HK-2 (cell line): ENCODE measurements around the gene BCL2.
"Not testable (repeated sequence)": the region's sequence is repeated elsewhere in the genome, so short reads cannot be mapped to it uniquely, and the experiment has no call there.

Experiments used
- DNase-seq: peaks from one replicate; pipeline ENCODE4 v3.0.0-alpha.2; 2018; ENCODE audit not compliant: unreplicated experiment

BCL2 gene

DNA sequence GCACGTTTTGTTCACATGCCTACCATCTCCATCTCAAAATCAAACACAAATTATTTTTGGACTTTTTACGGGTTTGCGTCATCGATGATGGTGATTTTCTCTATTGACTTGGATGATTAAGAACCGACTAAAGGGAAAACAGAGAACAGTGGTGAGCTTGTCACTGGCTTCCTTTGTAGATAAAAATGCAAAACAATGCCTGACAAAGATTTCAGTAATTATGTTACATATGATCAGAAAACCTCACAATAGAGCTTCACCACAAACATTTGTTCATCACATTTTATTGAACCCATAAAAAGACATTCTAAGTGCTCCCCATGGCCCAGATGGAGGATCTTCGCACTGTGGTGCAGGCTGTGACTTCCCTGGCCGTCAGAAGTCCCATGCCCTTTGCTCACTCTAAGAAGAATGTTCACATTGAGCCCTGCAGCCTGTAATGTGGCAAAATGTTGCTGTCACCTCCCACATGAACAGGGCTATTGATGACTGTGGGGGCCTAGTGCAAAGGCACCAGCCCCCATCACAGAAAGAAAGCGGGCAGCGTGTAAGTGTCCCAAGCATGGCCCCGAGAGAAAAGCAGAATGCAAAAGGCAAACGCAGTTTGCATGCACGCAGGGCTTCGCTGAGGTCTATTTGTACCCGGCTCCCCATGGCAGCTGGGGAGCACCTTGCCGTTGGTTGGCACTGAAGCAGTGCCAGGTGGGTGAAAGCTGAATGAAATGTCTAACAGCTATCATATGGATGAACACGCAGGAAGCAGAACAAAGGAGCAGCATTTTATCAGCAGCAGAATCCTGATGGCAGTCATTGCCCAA lies 60.6 kb downstream of the BCL2 start:
- DNase-seq: no peak

DNA sequence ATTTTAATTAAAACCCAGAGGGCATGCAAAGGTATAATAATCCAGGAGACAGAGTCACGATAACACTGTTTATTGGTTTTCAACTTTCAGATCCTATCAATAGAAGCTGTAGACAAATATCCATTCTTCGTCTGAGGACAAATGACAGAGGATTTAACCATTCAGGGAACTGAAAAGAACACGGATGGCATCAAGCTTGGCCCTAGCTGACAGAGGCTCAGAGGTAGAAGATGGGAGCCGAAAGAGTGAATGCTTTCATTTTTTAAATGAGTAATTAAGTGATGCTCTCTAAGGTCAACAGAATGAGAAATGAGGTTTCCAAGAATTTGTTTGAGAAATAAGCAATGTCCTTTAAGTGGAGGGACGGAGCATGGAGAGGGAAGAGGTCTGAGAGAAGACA lies 62.1 kb downstream of the BCL2 start:
- DNase-seq: no peak

DNA sequence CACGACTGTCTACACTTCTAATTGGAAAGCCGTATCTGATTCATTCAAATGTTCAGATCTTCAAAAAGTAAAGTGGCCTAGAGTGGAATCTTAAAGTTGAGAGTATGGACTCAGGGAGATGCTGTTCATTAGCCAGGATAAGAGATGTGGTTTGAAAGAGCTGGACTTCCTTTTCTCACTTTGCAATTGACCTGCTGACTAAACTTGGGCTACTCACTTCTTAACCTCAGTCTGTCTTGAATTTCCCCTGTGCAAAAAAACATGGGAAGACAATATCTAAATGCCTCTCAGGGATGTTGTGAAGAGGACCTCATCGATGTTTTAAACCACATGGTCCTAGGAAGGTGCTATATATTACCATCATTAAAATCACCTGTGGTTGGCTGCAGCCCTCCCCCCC lies 64.1 kb downstream of the BCL2 start:
- no peak for DNase-seq

DNA sequence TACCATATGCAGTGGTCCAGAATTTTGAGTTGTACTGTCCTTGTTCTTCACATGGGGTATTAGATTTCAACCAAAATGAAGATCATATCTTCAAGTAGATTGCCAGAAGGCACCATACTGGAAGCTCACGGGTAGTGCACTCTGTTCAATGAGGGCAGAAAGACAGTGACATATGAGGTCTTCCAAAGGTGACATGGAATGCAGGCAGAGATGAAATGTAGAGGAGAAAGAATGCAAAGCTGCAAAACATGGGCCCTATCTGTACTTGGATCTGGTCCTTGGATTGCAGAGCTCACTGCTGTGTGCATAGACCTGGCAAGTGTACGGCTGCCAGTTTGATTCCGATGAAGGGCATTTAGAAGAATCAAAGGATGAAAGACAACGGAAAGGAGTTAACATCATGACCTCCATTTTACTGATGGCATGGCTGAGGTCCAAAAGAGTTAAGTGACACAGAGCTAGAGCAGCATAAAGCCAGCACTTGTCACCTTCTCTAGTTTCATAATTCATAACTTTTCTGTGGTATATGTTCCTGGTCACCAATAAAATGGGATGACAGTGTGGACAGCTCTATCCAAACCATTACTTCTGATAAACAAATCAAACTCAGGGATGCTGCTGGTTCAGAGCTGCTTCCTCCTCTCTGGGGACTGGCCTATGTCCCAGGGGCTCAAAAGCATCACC lies 64.7 kb downstream of the BCL2 start:
- no peak for DNase-seq

DNA sequence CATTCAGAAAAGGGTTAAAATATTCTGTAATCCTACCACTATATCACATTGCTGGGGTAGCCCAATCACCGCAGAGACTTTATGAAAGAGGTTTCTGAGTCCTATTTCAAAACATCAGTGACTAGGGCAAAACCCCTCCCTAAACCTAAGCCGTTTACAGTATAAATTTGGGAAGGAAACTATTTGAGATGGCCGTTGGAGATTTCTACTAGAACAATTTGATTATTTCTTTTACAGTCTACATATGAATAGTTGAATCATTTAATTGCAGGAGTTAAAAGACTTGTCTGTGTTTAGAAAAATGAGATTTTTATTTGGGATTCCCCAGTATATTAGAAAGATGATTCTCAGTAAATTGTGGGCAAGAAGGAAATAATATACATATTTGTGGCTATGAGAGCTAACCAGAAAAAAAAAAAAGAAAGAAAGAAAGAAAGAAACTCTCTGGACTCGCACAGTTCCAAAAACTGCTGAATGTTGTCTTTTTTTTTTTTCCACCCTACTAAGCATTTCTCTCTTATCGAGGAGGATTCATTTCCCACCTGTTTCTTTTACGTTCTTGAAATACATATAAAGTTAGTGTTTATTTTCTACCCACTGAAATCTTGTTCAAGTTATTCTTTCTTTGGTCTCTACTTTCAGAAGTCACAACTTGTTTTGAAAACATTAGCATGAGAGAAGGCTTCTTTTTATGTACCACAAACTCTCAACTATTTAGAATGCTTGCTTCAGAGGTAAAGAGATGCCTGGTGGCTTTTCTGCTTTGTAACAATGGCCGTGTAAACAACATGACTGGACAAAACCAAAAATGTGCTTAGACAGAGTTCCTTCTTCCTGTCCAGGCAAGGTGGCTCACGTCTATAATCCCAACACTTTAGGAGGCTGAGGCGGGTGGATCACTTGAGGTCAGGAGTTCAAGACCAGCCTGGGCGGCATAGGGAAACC lies 65.9 kb downstream of the BCL2 start:
- DNase-seq: no peak

DNA sequence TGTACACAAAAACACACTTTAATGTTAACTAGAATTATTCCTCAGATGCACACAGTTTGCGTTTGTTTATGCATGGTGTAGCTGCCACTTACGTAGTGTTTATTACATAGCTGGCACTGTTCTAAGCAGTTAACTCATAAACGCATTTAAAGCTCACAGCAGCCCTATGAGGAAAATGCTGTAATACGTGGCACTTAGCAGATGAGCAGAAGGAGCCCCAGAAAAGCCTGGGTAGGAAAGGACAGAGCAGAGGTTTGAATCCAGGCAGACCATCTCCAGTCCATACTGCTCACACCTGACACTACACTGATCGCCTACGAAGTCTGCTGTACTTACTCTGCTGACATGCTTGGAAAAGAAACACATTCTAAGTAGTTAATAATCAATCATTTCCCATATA lies 66.6 kb downstream of the BCL2 start:
- DNase-seq: no peak

DNA sequence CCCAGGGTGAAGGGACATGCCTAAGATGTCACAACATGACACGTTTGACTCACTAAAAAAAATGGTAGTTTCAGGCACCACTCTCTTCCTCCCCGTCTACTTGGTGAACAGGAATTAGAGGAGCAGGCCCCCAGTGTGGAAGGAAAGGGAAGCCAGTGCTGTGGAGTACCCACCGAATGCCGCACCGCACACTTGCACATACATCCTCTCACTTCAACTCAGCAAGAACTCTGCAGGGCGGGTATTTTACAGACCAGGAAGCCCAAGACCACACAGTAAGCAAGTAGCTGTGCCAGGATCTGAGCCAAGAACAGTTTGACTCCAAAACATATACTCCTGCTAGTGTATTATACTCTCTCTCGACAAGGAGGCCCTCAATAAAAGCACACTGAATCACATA lies 69.8 kb downstream of the BCL2 start:
- DNase-seq: no peak

DNA sequence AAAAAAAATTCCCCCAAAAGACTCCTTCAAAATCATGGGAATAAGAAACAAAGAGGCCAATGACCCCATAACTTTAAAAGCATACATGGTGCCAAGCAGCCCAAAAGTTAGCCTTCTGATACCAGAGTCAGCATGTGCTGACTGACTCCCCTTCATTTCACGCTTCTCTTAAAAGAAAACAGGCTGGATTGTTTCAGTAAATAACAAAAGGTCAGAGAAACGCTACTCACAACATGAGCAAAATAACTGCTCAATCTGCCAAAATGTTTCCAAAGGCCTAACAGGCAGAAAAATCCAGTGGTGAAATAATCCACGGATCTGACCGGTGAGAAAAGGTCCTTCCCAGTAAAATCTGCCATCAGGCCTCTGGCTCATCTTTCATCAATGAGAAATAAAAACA lies 71.6 kb downstream of the BCL2 start:
- DNase-seq: no peak

DNA sequence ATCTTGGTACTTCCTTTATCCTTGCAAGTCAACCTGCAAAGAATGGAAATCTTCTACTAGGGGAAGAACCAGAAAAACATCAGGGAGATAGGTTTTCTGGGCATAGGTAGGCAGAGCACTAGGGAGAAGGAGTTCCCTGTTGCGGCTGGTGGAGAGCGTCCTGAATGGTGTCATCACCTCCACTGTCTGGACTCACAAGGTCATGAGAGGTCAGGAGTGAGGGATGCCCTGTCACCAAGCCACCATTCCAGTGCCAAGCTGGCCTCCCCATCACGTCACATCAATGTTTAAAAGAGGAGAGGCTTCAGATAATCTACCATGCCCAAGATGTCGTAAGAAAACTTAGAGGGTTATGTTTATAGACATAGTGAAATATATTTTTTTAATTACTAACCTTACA lies 72.1 kb downstream of the BCL2 start:
- no peak for DNase-seq

DNA sequence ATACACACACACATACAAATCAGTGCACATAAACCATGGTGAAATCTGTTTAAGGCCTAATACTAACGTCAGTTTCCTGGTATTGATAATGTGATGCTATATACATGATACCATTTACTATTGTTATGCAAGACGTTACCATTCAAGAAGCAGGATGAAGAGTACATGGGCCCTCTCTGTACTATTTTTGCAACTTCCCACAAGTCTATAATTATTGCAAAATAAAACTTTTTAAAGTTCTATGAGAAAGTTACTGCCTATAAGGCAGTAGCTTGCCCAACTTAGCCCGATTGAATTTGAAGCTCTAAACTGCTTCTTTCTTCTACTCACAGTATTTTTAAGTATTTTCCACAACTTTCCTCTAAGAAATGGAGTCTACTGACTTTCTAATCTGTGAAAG lies 74.0 kb downstream of the BCL2 start:
- DNase-seq: no peak

DNA sequence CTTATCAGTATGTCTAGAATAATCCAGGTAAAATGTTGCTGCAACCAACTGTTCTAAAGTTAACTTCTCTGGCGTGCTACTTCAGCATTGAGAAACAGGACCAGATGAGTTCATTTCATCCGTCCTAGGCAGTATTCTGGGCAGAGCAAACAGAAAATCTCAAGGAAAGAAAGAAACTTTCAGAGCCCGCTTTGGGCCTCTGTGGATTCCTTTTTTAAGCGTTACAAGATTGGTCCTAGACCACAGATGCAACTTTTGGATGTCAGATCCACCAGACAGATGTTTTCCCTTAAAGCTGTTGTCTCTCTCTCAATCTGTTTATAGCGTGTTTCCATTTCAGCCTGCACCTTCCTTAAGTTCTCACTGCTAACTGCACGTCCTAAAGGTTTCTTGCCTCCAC lies 75.0 kb downstream of the BCL2 start:
- no peak for DNase-seq

DNA sequence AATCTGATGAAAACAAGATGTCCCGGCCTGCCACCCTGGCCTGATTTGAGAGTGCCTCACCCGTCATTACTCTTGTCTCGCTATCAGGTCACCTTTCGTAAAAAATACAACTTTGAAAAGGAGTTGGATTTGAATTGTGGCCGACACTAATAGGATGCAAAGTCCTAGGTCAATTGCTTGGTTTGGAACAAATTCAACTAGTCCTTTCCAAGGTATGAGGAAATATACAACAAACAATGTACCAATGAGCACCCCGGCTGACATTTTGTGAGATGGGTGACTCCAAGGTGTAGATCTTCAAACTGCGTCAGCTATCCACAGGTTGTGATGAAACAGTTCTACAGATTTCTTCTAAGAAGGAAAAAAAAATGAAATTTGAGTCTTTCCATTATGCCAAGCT lies 77.8 kb downstream of the BCL2 start:
- DNase-seq: no peak

DNA sequence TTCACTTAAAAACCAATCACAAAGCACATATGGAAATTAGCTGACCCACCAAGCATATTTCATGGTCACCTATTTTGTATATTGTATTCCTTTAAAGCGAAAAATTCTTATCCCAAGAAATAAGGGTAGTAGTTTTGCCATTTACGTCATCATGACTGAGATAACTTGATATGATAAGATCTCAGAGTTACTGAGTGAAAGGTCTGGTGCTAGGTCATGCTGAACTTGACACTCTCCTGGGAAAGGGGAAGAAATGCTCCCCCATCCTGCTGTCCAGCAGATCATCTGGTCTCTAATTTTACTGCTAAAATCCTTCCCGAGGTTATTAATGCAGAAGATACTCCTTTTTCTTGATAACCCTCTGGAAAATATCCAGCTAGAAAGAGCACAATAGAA lies 78.3 kb downstream of the BCL2 start:
- no peak for DNase-seq

DNA sequence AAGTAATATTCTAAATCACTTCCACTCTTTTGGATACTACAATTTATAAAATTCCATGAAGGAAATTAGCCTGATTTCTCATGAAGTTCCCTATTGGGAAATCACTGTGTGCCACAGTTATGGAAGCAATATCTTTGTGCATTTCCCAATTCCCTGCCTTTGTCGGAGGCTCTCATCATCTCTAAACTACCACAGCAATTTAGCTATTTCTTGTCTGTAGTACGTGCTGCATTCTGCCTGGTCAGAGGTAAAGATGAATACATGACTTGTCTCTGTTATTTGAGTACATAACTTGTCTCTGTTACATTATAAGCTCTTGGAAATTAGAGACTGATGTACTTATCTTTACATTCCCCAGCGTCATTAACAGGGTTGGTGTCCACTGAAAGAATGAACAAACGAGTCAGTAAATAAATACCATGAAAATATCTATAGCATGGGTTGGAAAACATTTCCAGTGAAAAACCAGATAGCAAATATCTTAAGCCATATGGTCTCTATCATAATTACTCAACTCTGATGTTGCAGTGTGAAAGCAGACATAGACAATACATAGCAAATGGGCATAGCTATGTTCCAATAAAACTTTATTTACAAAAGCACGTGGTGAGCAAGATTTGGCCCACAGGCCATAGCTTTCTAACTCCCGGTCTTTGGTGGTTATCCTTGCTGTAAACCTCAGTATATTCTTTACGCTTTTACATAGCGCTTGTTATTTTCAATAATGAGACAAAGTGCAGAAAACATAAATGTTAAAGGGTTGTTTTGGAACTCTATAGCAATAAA lies 78.8 kb downstream of the BCL2 start:
- DNase-seq: no peak

DNA sequence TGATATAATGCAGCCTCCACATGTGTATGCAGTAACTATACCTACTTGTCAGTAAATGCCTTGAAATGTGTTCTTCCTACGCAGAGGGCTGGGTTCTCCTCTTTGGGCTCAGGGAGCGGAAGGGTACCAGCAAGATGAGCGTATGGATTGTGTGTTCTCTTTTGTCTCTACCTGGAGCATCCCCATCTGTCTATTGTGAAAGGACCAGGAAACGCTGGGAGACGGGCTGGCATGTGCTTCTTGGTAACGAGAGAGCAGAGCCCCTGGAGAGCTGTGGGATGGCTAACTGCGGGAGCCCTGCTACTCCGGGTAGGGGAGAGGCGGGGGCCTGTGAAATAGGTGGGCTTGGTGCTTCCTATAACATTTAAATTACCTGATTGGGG lies 80.9 kb downstream of the BCL2 start:
- peak; percentile 12 for DNase-seq

DNA sequence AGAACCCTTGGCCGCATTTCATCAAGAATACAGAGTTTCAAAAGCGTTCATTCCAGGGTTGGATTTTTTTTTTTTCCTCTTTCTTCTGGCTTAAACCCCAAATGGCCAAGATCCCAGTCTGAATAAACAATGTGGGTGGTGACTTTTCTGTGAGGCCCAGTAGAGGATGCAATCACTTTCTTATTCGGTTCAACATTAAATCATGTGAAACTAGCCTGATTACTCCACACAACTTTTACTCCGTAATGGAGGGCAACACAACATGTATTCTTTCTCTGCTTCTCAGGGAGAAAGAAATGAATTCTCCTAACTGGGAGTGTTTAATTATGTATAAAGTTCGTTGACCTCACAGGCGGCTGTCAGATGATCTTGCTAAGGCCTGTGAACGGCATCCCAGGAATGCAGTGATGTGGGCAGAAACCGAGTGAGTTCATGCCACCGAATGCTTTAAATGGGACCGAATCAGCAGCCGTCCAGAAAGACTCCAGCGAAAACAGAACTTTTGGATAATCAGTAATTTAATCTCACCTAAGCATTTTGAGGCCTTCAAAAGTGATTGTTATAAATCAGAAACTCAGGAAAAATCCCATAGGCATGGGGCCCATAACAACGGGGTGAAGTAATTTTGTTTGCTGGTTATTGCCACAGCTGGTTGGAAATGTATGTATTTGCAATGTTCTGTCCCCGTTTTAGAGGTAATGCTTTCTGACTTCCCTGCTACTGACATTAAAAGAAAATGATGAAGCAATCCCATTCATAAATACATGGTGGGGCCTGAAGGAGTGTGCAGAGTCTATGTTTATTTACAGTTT lies 81.5 kb downstream of the BCL2 start:
- DNase-seq: peak; percentile 75

DNA sequence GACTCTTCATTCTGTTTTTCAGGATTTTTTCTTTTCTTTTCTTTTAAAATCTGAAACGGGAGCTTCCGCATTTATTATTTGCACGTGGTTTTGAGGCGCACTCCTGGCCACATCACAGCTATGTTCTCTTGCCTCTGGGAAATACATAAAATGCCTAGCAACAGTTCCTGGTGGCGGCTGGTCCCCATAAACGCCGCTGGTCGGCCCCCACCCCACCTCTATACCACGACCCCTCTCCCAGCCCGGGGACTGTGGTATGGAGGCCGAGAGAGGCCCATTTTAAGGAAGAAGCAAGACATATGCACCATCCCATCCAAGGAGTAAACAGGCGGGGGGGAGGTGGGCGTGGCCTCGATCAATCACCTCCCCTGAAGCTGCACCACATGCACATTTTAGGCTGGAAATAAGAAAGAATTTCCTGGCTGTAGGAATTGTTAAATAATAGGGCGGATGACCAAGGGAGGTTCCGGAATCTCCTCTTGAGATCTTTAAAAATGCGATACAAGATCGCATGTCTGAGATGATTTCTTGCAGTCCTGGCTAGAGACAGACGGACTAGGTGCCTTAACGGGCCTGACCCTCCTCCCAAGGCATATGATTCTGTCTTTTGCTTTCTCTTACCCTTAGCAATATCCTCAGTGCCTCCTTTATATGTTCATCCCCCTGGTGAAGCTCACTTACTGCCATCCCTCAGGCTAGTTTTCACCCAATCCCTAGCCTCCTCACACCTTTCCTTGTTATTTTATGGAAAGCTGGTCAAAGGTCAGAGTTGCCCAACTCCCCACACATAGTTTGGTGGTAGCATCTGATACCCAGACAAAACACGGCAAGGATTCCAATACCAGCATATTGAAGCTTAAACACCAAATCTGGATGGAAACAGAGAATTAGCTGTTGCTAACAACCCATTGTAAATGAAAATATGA lies 82.4 kb downstream of the BCL2 start:
- peak; percentile 17 for DNase-seq

DNA sequence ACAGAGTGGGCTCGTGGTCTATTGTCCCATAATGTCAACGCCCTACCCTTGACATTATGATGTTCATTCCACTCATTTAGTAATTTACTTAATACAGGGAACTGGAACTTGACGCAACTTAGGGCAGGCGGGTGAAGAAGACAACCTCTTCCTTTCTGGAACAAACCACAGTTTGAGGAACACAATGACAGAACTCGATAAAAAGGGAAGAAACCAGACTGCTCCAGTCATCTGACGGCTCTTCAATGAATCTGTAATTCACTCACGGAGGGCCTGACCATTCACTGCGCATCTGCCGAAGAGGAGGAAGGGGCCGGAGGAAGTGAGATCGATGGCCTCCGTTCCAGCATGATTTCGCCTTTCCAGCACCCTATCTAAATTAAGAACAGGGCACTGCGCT lies 83.2 kb downstream of the BCL2 start:
- DNase-seq: no peak

DNA sequence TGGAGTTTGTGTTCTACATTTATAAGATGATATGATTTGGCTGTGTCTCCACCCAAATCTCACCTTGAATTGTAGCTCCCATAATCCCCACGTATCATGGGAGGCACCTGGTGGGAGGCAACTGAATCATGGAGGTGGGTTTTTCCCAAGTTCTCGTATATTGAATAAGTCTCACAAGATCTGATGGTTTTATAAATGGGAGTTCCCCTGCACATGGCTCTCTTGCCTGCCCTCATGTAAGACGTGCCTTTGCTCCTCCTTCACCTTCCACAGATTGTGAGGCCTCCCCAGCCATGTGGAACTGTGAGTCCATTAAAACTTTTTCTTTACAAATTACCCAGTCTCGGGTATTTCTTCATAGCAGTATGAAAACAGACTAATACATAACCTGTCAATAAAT lies 83.6 kb downstream of the BCL2 start:
- DNase-seq: not testable (repeated sequence)

DNA sequence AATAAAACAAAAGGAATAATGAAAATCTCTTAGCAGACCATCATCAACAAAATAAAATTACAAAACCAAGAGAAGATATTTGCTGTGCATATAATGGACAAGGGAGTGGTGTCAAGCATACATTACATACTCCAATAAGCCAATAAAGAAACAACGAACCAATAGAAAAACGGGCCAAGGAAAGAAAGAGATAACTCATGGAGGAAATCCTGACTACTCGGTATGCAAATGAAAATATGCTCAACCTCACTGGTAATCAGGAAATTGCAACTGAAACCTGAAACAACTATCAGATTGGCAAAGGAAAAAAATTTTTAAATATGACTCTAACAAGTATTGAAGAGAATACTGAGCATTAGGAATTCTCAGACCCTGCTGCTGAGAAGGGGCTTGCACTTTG lies 84.7 kb downstream of the BCL2 start:
- DNase-seq: no peak
